ENCODE data around the gene ABO. TPM values are rescaled to one million over a fixed set of nuclear protein-coding genes. Genes with fewer than 3 reads are reported as not detected.
A peak's percentile ranks its signal among the peaks of the same experiment; 100 is the strongest.
"Not testable (repeated sequence)": the region's sequence is repeated elsewhere in the genome, so short reads cannot be mapped to it uniquely, and the experiment has no call there.

Gene ABO
- total RNA-seq, 1 experiment from 2014 or later, result 1.2 TPM

GRCh38 chr9:133210202-133210532, 64.8 kb downstream of the ABO start:
- CTCF ChIA-PET, result no interaction called here
- no peak overlapping the region for H2AFZ ChIP-seq (ENCODE audit: low read depth, low read length, poor library complexity, severe bottlenecking)
- BruUV-seq (replicated peaks), result no TSS peak

GRCh38 chr9:133209327-133210201, 65.4 kb downstream of the ABO start:
- intact Hi-C loops (cut with micrococcal nuclease); DNase-seq (ENCODE audit: low read depth, low spot score); POLR2A ChIA-PET; H3K9ac ChIP-seq (ENCODE audit: low read length); RAD21 ChIA-PET (ENCODE audit: low non-redundant PET in 1 of 2, low total read pairs in 2 of 2, uncharacterized antibody in 2 of 2, unreplicated experiment in 2 of 2); H2AFZ ChIP-seq (ENCODE audit: low read depth, low read length, poor library complexity, severe bottlenecking); H3K79me2 ChIP-seq (ENCODE audit: insufficient read depth, low read length); H3K9me2 ChIP-seq (ENCODE audit: insufficient read depth); BruUV-seq (replicated peaks); CTCF ChIA-PET; H3K27me3 ChIP-seq (ENCODE audit: insufficient read depth, low read length); H3K4me3 ChIP-seq (replicated peaks in 1 of 2; ENCODE audit: low read depth in 1 of 2, low read length in 2 of 2); H3K9me3 ChIP-seq (ENCODE audit: control insufficient read depth in 1 of 2, insufficient read depth in 1 of 2, low read depth in 1 of 2, low read length in 2 of 2); H3K27ac ChIP-seq (ENCODE audit: low read depth, low read length); H3K36me3 ChIP-seq (ENCODE audit: control insufficient read depth in 1 of 2, insufficient read depth in 2 of 2, low read length in 2 of 2); H4K20me1 ChIP-seq (ENCODE audit: insufficient read depth): not testable (repeated sequence)
- Histone ChIP-seq H3K4me1 (ENCODE audit: control insufficient read depth in 1 of 2, insufficient read depth in 2 of 2, low read length in 2 of 2) (peaks cover 0 to 21% of the 10 kb centered on the region in 2 experiments; a peak in 2 of 4 replicates), H3K4me2 (ENCODE audit: low read length) (peak overlapping the region; percentile 27; the same call in 1 of the 2 replicates)
- 0 out of 2 replicates have a peak, but pooled peaks have one; percentile 6 for ATAC-seq

More at GRCh38 chr9:133210202-133210532, 64.8 kb downstream of the ABO start:
- Histone ChIP-seq H3K4me3 (replicated peaks in 1 of 2; ENCODE audit: low read depth in 1 of 2, low read length in 2 of 2) (no peak overlapping the region), H3K36me3 (ENCODE audit: control insufficient read depth in 1 of 2, insufficient read depth in 2 of 2, low read length in 2 of 2) (no peaks in the 10 kb centered on the region), H3K9ac (ENCODE audit: low read length) (no peak overlapping the region), H3K9me3 (ENCODE audit: control insufficient read depth in 1 of 2, insufficient read depth in 1 of 2, low read depth in 1 of 2, low read length in 2 of 2) (no peaks in the 10 kb centered on the region; a peak in 1 of 4 replicates), H3K9me2 (ENCODE audit: insufficient read depth) (no peaks in the 10 kb centered on the region), H3K4me1 (ENCODE audit: control insufficient read depth in 1 of 2, insufficient read depth in 2 of 2, low read length in 2 of 2) (peaks cover 0 to 24% of the 10 kb centered on the region in 2 experiments; a peak in 2 of 4 replicates), H3K79me2 (ENCODE audit: insufficient read depth, low read length) (no peaks in the 10 kb centered on the region), H4K20me1 (ENCODE audit: insufficient read depth) (no peaks in the 10 kb centered on the region), H3K27ac (ENCODE audit: low read depth, low read length) (no peak overlapping the region), H3K4me2 (ENCODE audit: low read length) (peak overlapping the region; percentile 27; the same call in 1 of the 2 replicates), H3K27me3 (ENCODE audit: insufficient read depth, low read length) (peaks cover 12% of the 10 kb centered on the region; the same call in 1 of the 2 replicates)
- DNase-seq (ENCODE audit: low read depth, low spot score), result peak; percentile 8
- ChIA-PET RAD21 (ENCODE audit: low non-redundant PET in 1 of 2, low total read pairs in 2 of 2, uncharacterized antibody in 2 of 2, unreplicated experiment in 2 of 2) (no interaction called here), POLR2A (no interaction called here)
- peak; percentile 67 for ATAC-seq
- TF ChIP-seq CTCF (IDR thresholded peaks at IDR 0.05 in 2 of 3, conservative IDR thresholded peaks at IDR 0.05 in 1 of 3; ENCODE audit: borderline replicate concordance in 1 of 3, insufficient read depth in 1 of 3, low read depth in 2 of 3, low read length in 2 of 3) (no peak), FOSL1 (IDR thresholded peaks at IDR 0.05; ENCODE audit: low read depth) (0 out of 2 replicates have a peak, but pooled peaks have one; percentile 16)
- intact Hi-C loops (cut with micrococcal nuclease), result no loop called here

- H3K79me2 ChIP-seq (ENCODE audit: insufficient read depth, low read length); H3K27ac ChIP-seq (ENCODE audit: low read depth, low read length); DNase-seq (ENCODE audit: low read depth, low spot score); H3K36me3 ChIP-seq (ENCODE audit: control insufficient read depth in 1 of 2, insufficient read depth in 2 of 2, low read length in 2 of 2); H4K20me1 ChIP-seq (ENCODE audit: insufficient read depth); intact Hi-C loops (cut with micrococcal nuclease); H3K4me3 ChIP-seq (replicated peaks in 1 of 2; ENCODE audit: low read depth in 1 of 2, low read length in 2 of 2); POLR2A ChIA-PET; H3K9me3 ChIP-seq (ENCODE audit: control insufficient read depth in 1 of 2, insufficient read depth in 1 of 2, low read depth in 1 of 2, low read length in 2 of 2); ATAC-seq; H3K9ac ChIP-seq (ENCODE audit: low read length); BruUV-seq (replicated peaks); CTCF ChIA-PET; H2AFZ ChIP-seq (ENCODE audit: low read depth, low read length, poor library complexity, severe bottlenecking); H3K9me2 ChIP-seq (ENCODE audit: insufficient read depth); H3K27me3 ChIP-seq (ENCODE audit: insufficient read depth, low read length): not testable (repeated sequence)
- Histone ChIP-seq H3K4me2 (ENCODE audit: low read length) (peak within 1 kb of the TSS; percentile 27; the same call in 1 of the 2 replicates), H3K4me1 (ENCODE audit: control insufficient read depth in 1 of 2, insufficient read depth in 2 of 2, low read length in 2 of 2) (peaks cover 0 to 14% of the 10 kb centered on the region in 2 experiments; a peak in 2 of 4 replicates)
- RAD21 ChIA-PET (ENCODE audit: low non-redundant PET in 1 of 2, low total read pairs in 2 of 2, uncharacterized antibody in 2 of 2, unreplicated experiment in 2 of 2), result interaction anchor here in 1 of 2 experiments (0.6 kb wide), 1 partner anchor 32 kb away, joined by 3 read pairs; no protein-coding TSS in a partner anchor
These were observed 66.1 kb downstream of the ABO start, which contains the start of gene OBP2B for GRCh38 chr9:133208880-133209300. TSS of gene OBP2B (minus strand) at chr9:133209250. CDS start at chr9:133209199, 51 bp downstream.

Measured in HCT116 (cell line).